ENCODE measurements around the gene NPAS4. TPM values are rescaled to one million over a fixed set of nuclear protein-coding genes. Genes with fewer than 3 reads are reported as not detected.

NPAS4 gene
- total and polyA plus RNA-seq, 9 of the 15 experiments (the other 6 are each of a cell fraction or from before 2014, with no cell fraction given) = not detected

- TF ChIP-seq PCBP2 (IDR thresholded peaks at IDR 0.05; ENCODE audit: low read depth, low read length, poor library complexity, severe bottlenecking) = no peak
- TF ChIP-seq E2F6 (IDR thresholded peaks at IDR 0.05; ENCODE audit: borderline replicate concordance in 1 of 2, extremely low read depth in 1 of 2, insufficient read depth in 1 of 2, insufficient read length in 1 of 2, low read depth in 1 of 2, low read length in 1 of 2, poor library complexity in 1 of 2, severe bottlenecking in 1 of 2) = peak; percentile 6 to 19
- no peak for TF ChIP-seq RNF219 (CRISPR knock-in tag; IDR thresholded peaks at IDR 0.05)
- TF ChIP-seq FOXP1 (CRISPR knock-in tag; IDR thresholded peaks at IDR 0.05) = no peak
- TF ChIP-seq NUFIP1 (IDR thresholded peaks at IDR 0.05; ENCODE audit: partially characterized antibody) = no peak
- no peak for TF ChIP-seq BACH1 (tag; IDR thresholded peaks at IDR 0.05)
- no peak for TF ChIP-seq CLOCK (CRISPR knock-in tag; IDR thresholded peaks at IDR 0.05; ENCODE audit: borderline replicate concordance)
- no peak for TF ChIP-seq PHF20 (IDR thresholded peaks at IDR 0.05; ENCODE audit: partially characterized antibody)
- TF ChIP-seq RBFOX2 (IDR thresholded peaks at IDR 0.05; ENCODE audit: low read depth, low read length) = peak; percentile 83
- TF ChIP-seq CXXC5 (CRISPR knock-in tag; IDR thresholded peaks at IDR 0.05) = 0 out of 2 replicates have a peak, but pooled peaks have one; percentile 56
- TF ChIP-seq ZNF263 (CRISPR knock-in tag; IDR thresholded peaks at IDR 0.05; ENCODE audit: borderline replicate concordance) = no peak; the same call in 1 of the 2 replicates
- TF ChIP-seq ZNF395 (CRISPR knock-in tag; IDR thresholded peaks at IDR 0.05) = no peak
- TF ChIP-seq HDAC1 (IDR thresholded peaks at IDR 0.05) = peak in 1 of 2 experiments; percentile 9; a peak in 1 of 4 replicates
- TF ChIP-seq ZFPM2 (CRISPR knock-in tag; IDR thresholded peaks at IDR 0.05) = no peak
- TF ChIP-seq MCM2 (IDR thresholded peaks at IDR 0.05; ENCODE audit: low read depth) = no peak
- TF ChIP-seq VEZF1 (CRISPR knock-in tag; IDR thresholded peaks at IDR 0.05) = peak; percentile 99
Observed at GRCh38 chr11:66371627-66372415, 49.0 kb upstream of the NPAS4 start, which contains the start of gene SLC29A2 (continued).
